Measurements from ENCODE around the gene POLD2.

The POLD2 gene

GRCh38 chr7:44065431-44066110, 57.8 kb downstream of the POLD2 start, which contains the start of gene PGAM2:
Gene PGAM2 (minus strand): TSS chr7:44065567. CDS start chr7:44065529, 38 bp downstream.
- H3K79me2 ChIP-seq (ENCODE audit: insufficient read depth, low read length), result no peaks in the 10 kb centered on the region

GRCh38 chr7:44064791-44065430, 58.4 kb downstream of the POLD2 start:
- Histone ChIP-seq H3K9ac (ENCODE audit: low read length) (no peak overlapping the region), H3K4me2 (ENCODE audit: low read depth, low read length, poor library complexity, severe bottlenecking) (no peak overlapping the region), H4K20me1 (ENCODE audit: low read depth, low read length) (peaks cover 3% of the 10 kb centered on the region; the same call in 1 of the 2 replicates), H3K9me3 (ENCODE audit: insufficient read depth, low read length) (no peaks in the 10 kb centered on the region), H3K27me3 (ENCODE audit: low read length) (no peaks in the 10 kb centered on the region), H3K27ac (ENCODE audit: low read depth, low read length) (no peak overlapping the region), H3K9me2 (replicated peaks; ENCODE audit: insufficient read depth, low read length) (no peaks in the 10 kb centered on the region), H3K36me3 (ENCODE audit: low read length) (0 out of 2 replicates have a peak, but pooled peaks cover 4% of the 10 kb centered on the region), H3K79me2 (ENCODE audit: insufficient read depth, low read length) (no peaks in the 10 kb centered on the region), H3F3A (ENCODE audit: insufficient read depth) (peaks cover 13% of the 10 kb centered on the region), H2AFZ (ENCODE audit: low read depth, low read length, severe bottlenecking) (no peak overlapping the region), H3K4me3 (ENCODE audit: insufficient read depth, low read length, poor library complexity, severe bottlenecking) (no peak overlapping the region)
- no peak for TF ChIP-seq CTCF (IDR thresholded peaks at IDR 0.05; ENCODE audit: insufficient read depth, low read length, poor library complexity, severe bottlenecking)
- TF ChIP-seq EZH2phosphoT487 (conservative IDR thresholded peaks at IDR 0.05; ENCODE audit: low read length), result no peak

More at GRCh38 chr7:44065431-44066110, 57.8 kb downstream of the POLD2 start, which contains the start of gene PGAM2:
- H3K27me3 ChIP-seq (ENCODE audit: low read length), result no peaks in the 10 kb centered on the region
- H3F3A ChIP-seq (ENCODE audit: insufficient read depth), result peaks cover 15% of the 10 kb centered on the region
- H3K9me2 ChIP-seq (replicated peaks; ENCODE audit: insufficient read depth, low read length), result no peaks in the 10 kb centered on the region
- H3K9me3 ChIP-seq (ENCODE audit: insufficient read depth, low read length), result no peaks in the 10 kb centered on the region
- no peak within 1 kb of the TSS for H3K27ac ChIP-seq (ENCODE audit: low read depth, low read length)
- H3K9ac ChIP-seq (ENCODE audit: low read length), result no peak within 1 kb of the TSS
- no peak within 1 kb of the TSS for H2AFZ ChIP-seq (ENCODE audit: low read depth, low read length, severe bottlenecking)
- no peak within 1 kb of the TSS for H3K4me3 ChIP-seq (ENCODE audit: insufficient read depth, low read length, poor library complexity, severe bottlenecking)
- 0 out of 2 replicates have a peak, but pooled peaks cover 4% of the 10 kb centered on the region for H3K36me3 ChIP-seq (ENCODE audit: low read length)
- TF ChIP-seq EZH2phosphoT487 (conservative IDR thresholded peaks at IDR 0.05; ENCODE audit: low read length) (no peak), CTCF (IDR thresholded peaks at IDR 0.05; ENCODE audit: insufficient read depth, low read length, poor library complexity, severe bottlenecking) (no peak)
- H3K4me2 ChIP-seq (ENCODE audit: low read depth, low read length, poor library complexity, severe bottlenecking), result no peak within 1 kb of the TSS
- peaks cover 4% of the 10 kb centered on the region; the same call in 1 of the 2 replicates for H4K20me1 ChIP-seq (ENCODE audit: low read depth, low read length)

Data from SU-DHL-6 (cell line).